Astrocyte (in vitro differentiated cells and primary cell): ENCODE measurements around the gene DRICH1. TPM values are rescaled to one million over a fixed set of nuclear protein-coding genes. Genes with fewer than 3 reads are reported as not detected.
"Not testable (repeated sequence)": the region's sequence is repeated elsewhere in the genome, so short reads cannot be mapped to it uniquely, and the experiment has no call there.

Experiments
- DNase-seq: peaks from one replicate; pipeline ENCODE4 v3.0.0-alpha.2; 2010; ENCODE audit warnings: low read depth
- FAIRE-seq: peaks from 2 replicates; lab custom pipeline; 2011; peaks lifted over from hg19 to GRCh38; lab: Jason Lieb, UNC
- H2AFZ ChIP-seq: 2 replicates; pipeline ENCODE4 v1.6.0; 2012; ENCODE audit warnings: low read depth, low read length, inconsistent platforms
- H3K27ac ChIP-seq: 2 replicates; pipeline ENCODE4 v1.5.1; 2011; ENCODE audit warnings: low read depth, low read length, inconsistent platforms
- H3K27me3 ChIP-seq: 2 replicates; pipeline ENCODE4 v1.6.0; 2011; ENCODE audit warnings: low read length, inconsistent platforms; ENCODE audit not compliant: insufficient read depth
- H3K36me3 ChIP-seq: 2 replicates; pipeline ENCODE4 v1.5.1; 2011; ENCODE audit warnings: low read length, inconsistent platforms; ENCODE audit not compliant: insufficient read depth
- H3K4me1 ChIP-seq: 2 replicates; pipeline ENCODE4 v1.5.1; 2011; ENCODE audit warnings: low read length, inconsistent platforms; ENCODE audit not compliant: insufficient read depth
- H3K4me2 ChIP-seq: 2 replicates; pipeline ENCODE4 v1.6.0; 2012; ENCODE audit warnings: low read length, inconsistent platforms
- H3K4me3 ChIP-seq: 2 replicates; pipeline ENCODE4 v1.5.1; 2011; ENCODE audit warnings: low read depth, mild to moderate bottlenecking, low read length, inconsistent platforms; ENCODE audit not compliant: insufficient read depth
- H3K79me2 ChIP-seq: 2 replicates; pipeline ENCODE4 v1.6.0; 2012; ENCODE audit warnings: mild to moderate bottlenecking, low read length, inconsistent platforms; ENCODE audit not compliant: insufficient read depth
- H3K9ac ChIP-seq: 2 replicates; pipeline ENCODE4 v1.6.0; 2012; ENCODE audit warnings: mild to moderate bottlenecking, low read length, inconsistent platforms
- H3K9me3 ChIP-seq: 2 replicates; pipeline ENCODE4 v1.5.1; 2012; ENCODE audit warnings: low read depth, mild to moderate bottlenecking, low read length, inconsistent platforms; ENCODE audit not compliant: insufficient read depth
- H4K20me1 ChIP-seq: 2 replicates; pipeline ENCODE4 v1.6.0; 2012; ENCODE audit warnings: low read length, inconsistent platforms; ENCODE audit not compliant: insufficient read depth
- H3K27ac Mint-ChIP-seq: one replicate; pipeline ENCODE4 v1.8.0; 2021; ENCODE audit warnings: mild to moderate bottlenecking, mixed read lengths; ENCODE audit not compliant: unreplicated experiment
- H3K27me3 Mint-ChIP-seq: one replicate; pipeline ENCODE4 v1.8.0; 2021; ENCODE audit warnings: low read depth, mixed read lengths; ENCODE audit not compliant: unreplicated experiment
- H3K36me3 Mint-ChIP-seq: one replicate; pipeline ENCODE4 v1.8.0; 2021; ENCODE audit warnings: low read depth, mixed read lengths; ENCODE audit not compliant: unreplicated experiment
- H3K4me1 Mint-ChIP-seq: one replicate; pipeline ENCODE4 v1.8.0; 2021; ENCODE audit warnings: low read depth, mixed read lengths; ENCODE audit not compliant: unreplicated experiment
- H3K4me3 Mint-ChIP-seq: one replicate; pipeline ENCODE4 v1.8.0; 2021; ENCODE audit warnings: mild to moderate bottlenecking, moderate library complexity, mixed read lengths; ENCODE audit not compliant: unreplicated experiment
- H3K9me3 Mint-ChIP-seq: one replicate; pipeline ENCODE4 v1.8.0; 2021; ENCODE audit warnings: mild to moderate bottlenecking, mixed read lengths; ENCODE audit not compliant: unreplicated experiment
- CTCF ChIP-seq: IDR thresholded peaks from 2 replicates; pipeline ENCODE4 v1.5.1; 2011; ENCODE audit warnings: low read depth, mild to moderate bottlenecking, inconsistent platforms, low read length, moderate library complexity; ENCODE audit not compliant: insufficient read depth
- EZH2 ChIP-seq: IDR thresholded peaks from 2 replicates; pipeline ENCODE4 v1.6.1; 2012; ENCODE audit warnings: mild to moderate bottlenecking, low read length, inconsistent platforms; ENCODE audit not compliant: insufficient read depth
- total RNA-seq: library from RNA; stranded (reverse); gene quantifications from 2 replicates; pipeline ENCODE4 v1.2.1, GENCODE V29; 2021

DRICH1 gene
- total RNA-seq, 1 donor from 2014 or later = not detected

- no peak overlapping the region for H3K27ac ChIP-seq
- no peaks in the 10 kb centered on the region for H3K36me3 ChIP-seq
- no peaks in the 10 kb centered on the region for H3K79me2 ChIP-seq
- Mint-ChIP-seq H3K4me3 (no peak overlapping the region), H3K27ac (no peak overlapping the region), H3K36me3 (peaks cover 7% of the 10 kb centered on the region), H3K27me3 (peaks cover 2% of the 10 kb centered on the region), H3K4me1 (no peaks in the 10 kb centered on the region), H3K9me3 (peaks cover 2% of the 10 kb centered on the region)
- FAIRE-seq (no peak), DNase-seq (no peak)
- no peak overlapping the region for H3K4me3 ChIP-seq
- TF ChIP-seq EZH2 = no peak
- no peak for TF ChIP-seq CTCF
- H4K20me1 ChIP-seq = peaks cover 3% of the 10 kb centered on the region
- no peaks in the 10 kb centered on the region for H3K9me3 ChIP-seq
- H2AFZ ChIP-seq = no peak overlapping the region
- H3K4me2 ChIP-seq = no peak overlapping the region
- H3K9ac ChIP-seq = no peak overlapping the region
- H3K4me1 ChIP-seq = no peaks in the 10 kb centered on the region
- no peaks in the 10 kb centered on the region for H3K27me3 ChIP-seq
These were observed 41.9 kb upstream of the DRICH1 start for GRCh38 chr22:23673826-23674690.

- Histone ChIP-seq H3K27ac (no peak overlapping the region), H3K79me2 (no peaks in the 10 kb centered on the region), H3K36me3 (no peaks in the 10 kb centered on the region), H3K9ac (no peak overlapping the region), H4K20me1 (peaks cover 3% of the 10 kb centered on the region), H3K9me3 (no peaks in the 10 kb centered on the region), H3K4me2 (no peak overlapping the region), H3K27me3 (no peaks in the 10 kb centered on the region), H2AFZ (no peak overlapping the region), H3K4me1 (no peaks in the 10 kb centered on the region), H3K4me3 (no peak overlapping the region)
- no peak for FAIRE-seq
- Mint-ChIP-seq H3K27ac (no peak overlapping the region), H3K4me3 (no peak overlapping the region), H3K4me1 (no peaks in the 10 kb centered on the region), H3K36me3 (peaks cover 6% of the 10 kb centered on the region), H3K27me3 (peaks cover 2% of the 10 kb centered on the region), H3K9me3 (peaks cover 2% of the 10 kb centered on the region)
- TF ChIP-seq EZH2 (no peak), CTCF (no peak)
- DNase-seq = no peak
These were observed 41.0 kb upstream of the DRICH1 start for GRCh38 chr22:23673050-23673620.

GRCh38 chr22:23672307-23673049, 40.4 kb upstream of the DRICH1 start:
- H3K27me3 ChIP-seq, H3K27ac ChIP-seq, H3K9ac ChIP-seq, H3K4me3 ChIP-seq, H3K9me3 ChIP-seq, H3K4me2 ChIP-seq, H3K79me2 ChIP-seq, H3K36me3 Mint-ChIP-seq, H3K36me3 ChIP-seq, H3K9me3 Mint-ChIP-seq, H3K4me1 Mint-ChIP-seq, H2AFZ ChIP-seq, H3K27ac Mint-ChIP-seq, H3K4me1 ChIP-seq, H3K27me3 Mint-ChIP-seq, H4K20me1 ChIP-seq, DNase-seq, FAIRE-seq, H3K4me3 Mint-ChIP-seq: not testable (repeated sequence)

GRCh38 chr22:23671387-23671786, 39.3 kb upstream of the DRICH1 start:
- H3K4me2 ChIP-seq, H2AFZ ChIP-seq, H3K27ac ChIP-seq, H3K4me3 ChIP-seq, H3K27me3 Mint-ChIP-seq, H3K9me3 Mint-ChIP-seq, H3K27me3 ChIP-seq, H3K9ac ChIP-seq, H3K4me1 Mint-ChIP-seq, H4K20me1 ChIP-seq, H3K36me3 Mint-ChIP-seq, H3K27ac Mint-ChIP-seq, H3K4me3 Mint-ChIP-seq, H3K79me2 ChIP-seq, FAIRE-seq, H3K9me3 ChIP-seq, H3K36me3 ChIP-seq, H3K4me1 ChIP-seq, DNase-seq: not testable (repeated sequence)
